Left renal cortex interstitium (tissue), 4 donors: ENCODE measurements around the gene HGD. TPM values are rescaled to one million over a fixed set of nuclear protein-coding genes. Genes with fewer than 3 reads are reported as not detected.
"Not testable (repeated sequence)": the region's sequence is repeated elsewhere in the genome, so short reads cannot be mapped to it uniquely, and the experiment has no call there.

Source experiments
- DNase-seq, 4 donors: peaks; one replicate each; pipeline ENCODE4 v3.0.0-alpha.2; 2013; ENCODE audit warnings: low read depth in 4 of 4, low spot score in 2 of 4, missing footprints in 1 of 4
- polyA plus RNA-seq, 4 donors: library from polyadenylated mRNA; unstranded; fragments of 120-200 nt; gene quantifications; one replicate each; pipeline ENCODE4 v1.2.1, GENCODE V29; 2013; ENCODE audit not compliant: insufficient read length in 4 of 4

The HGD gene, protein sequence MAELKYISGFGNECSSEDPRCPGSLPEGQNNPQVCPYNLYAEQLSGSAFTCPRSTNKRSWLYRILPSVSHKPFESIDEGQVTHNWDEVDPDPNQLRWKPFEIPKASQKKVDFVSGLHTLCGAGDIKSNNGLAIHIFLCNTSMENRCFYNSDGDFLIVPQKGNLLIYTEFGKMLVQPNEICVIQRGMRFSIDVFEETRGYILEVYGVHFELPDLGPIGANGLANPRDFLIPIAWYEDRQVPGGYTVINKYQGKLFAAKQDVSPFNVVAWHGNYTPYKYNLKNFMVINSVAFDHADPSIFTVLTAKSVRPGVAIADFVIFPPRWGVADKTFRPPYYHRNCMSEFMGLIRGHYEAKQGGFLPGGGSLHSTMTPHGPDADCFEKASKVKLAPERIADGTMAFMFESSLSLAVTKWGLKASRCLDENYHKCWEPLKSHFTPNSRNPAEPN
- 10 to 100 TPM; 48.3 to 91.7 (median 77.7) TPM for polyA plus RNA-seq

DNA sequence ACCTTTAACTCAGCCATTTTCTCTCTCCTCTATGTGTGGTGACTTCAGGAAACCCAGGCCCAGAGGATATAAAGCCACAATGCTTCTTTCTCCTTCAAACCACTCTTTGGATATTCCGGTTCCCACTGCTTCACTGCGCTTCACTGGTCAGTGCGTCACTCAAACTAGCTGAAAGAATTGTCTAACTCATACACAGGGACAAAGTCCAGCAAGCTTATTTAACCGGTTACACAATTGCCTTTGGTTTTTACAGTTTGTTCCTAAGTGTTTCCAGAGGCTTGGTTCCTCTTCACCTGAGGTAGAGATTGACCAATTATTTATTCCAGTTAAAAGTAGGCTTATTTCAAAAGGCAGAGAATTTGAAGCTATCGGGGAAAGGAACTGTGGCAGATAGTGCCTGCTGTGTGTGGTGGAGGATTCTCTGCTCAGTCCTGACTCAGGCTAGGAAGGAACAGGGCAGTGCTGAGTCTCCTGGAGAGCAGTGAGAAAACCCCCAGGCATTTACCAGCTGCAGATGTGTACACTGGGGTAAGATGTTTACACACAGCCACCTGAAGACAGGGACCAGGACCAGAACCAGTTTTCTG is at the start of gene HGD:
Gene HGD (minus strand): TSS at position 145 of the 587 bp plus-strand sequence. CDS start 128 bp downstream, at position 17.
- peak in 1 of 4 donors; percentile 31 for DNase-seq

DNA sequence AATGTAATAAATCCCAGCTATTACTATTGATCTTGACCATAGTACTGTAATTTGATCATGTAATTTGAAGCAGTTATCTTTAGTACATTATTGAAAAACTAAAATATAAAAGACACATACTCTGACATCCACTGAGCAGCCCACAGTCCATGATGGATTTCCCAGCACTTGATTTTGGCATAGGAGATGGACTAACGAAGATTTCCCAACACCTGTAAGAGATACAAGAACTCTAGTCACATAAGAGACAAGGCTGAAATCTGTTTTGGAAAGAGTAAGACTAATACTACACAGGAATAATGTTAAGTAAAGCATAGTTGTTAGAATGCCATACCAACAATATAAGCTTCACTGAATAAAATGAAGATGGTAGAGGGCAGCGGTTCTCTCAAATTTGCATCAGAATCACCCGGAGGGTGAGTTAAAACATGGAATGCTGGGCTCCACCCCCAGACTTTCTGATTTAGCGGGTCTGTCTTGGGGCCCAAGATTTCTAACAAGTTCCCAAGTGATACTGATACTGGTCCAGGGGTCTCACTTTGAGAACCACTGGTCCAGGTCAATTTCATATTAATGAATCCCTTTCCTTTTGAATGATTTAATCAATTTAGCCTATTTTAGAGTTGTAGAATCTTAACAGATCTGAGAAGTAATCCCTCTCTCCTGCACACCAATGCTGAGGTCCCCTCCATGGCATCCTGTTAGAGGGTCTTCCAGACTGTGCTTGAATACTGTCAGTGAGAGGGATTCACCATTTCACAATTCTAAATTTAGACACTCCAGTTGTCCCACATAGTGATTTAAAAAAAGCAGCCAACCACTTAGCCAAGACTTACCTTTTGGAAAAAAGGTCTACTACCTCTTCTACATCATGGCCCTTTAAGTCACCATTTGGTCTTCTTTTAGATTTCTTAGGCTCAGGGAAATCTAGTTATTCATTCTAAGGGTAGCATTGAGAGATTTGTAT is 48.8 kb upstream of the HGD start:
- DNase-seq, result no peak

DNA sequence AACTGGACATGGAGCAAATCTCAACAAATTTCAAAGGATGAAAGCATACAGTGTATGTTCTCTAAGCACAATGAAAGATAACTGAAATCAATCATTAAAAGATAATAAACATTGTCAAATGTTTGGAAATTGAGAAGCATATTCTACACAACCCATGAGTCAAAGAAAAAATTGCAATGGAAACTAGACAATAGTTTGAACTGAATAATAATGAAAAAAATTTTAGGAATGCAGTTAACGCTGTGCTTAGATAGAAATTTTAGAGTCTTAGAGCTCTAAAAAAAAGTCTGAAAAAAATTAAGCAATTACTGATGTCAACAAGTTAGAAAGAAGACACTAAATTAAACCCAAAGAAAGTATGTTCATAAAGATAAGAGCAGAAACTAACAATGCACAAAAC is 44.8 kb upstream of the HGD start:
- no peak for DNase-seq

DNA sequence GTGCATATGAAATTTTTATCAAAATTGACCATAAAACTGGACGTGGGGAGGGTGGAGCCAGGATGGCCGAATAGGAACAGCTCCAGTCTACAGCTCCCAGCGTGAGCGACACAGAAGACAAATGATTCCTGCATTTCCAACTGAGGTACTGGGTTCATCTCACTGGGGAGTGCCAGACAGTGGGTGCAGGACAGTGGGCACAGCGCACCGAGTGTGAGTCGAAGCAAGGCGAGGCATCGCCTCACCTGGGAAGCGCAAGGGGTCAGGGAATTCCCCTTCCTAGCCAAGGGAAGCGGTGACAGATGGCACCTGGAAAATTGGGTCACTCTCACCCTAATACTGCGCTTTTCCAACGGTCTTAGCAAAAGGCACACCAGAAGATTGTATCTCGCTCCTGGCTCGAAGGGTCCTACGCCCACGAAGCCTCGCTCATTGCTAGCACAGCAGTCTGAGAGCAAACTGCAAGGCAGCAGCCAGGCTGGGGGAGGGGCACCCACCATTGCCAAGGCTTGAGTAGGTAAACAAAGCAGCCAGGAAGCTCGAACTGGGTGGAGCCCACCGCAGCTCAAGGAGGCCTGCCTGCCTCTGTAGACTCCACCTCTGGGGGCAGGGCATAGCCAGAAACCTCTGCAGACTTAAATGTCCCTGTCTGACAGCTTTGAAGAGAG is 37.3 kb upstream of the HGD start:
- not testable (repeated sequence) for DNase-seq

DNA sequence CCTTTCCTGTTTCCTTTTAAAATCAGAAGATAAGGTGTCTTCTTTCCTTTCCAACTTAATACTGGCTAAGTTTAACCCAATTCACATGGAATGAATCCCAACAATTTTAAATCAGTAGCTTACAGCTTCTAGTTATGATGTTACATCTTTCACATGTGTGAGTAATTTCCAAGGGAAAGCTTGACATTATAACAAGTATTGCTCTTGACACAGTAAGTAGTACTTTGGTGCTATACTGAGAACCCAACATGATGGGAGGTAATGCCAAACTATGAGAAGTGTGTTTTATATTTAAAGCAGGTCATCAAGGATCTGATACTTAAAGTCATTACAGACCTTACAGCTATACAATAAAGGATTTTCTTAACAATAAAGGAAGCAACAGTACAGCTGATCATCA is 31.2 kb upstream of the HGD start:
- DNase-seq, result no peak

DNA sequence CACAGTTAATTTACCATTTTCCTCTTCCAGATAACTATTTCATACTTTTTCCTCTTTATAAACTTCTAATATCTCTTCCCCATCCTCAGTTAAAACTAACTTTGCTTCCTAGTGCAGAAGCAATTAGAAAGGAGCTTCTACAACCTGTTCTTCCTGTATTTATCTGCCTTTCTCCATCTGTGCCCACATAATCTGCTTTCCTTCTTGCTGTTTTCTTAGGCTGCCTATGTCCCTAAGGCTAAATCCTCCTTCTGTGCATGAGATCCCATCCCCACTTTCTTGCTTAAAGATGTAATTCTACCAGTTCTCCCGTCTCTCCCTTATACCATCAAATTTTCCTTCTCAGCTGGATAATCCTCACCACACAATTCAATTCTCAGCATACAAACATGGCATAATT is 28.3 kb upstream of the HGD start:
- no peak for DNase-seq

DNA sequence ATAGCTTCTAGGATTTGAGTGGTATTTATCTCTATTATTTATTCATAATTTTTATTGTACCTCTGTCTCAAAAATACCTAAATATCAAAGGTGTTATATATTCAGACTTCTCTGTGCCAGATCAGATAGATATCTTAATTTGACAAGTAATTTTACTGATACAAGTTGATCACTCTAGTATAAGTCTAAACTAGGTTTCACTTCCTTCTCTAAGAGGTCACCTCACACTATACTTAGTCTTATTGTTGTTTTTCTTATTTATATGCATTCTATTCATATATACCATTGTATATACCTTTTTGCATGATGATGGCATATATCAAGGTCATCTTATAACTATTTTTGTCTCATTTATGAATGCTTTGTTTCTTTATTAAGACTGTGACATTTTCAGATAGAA is 26.4 kb upstream of the HGD start:
- DNase-seq, result no peak

DNA sequence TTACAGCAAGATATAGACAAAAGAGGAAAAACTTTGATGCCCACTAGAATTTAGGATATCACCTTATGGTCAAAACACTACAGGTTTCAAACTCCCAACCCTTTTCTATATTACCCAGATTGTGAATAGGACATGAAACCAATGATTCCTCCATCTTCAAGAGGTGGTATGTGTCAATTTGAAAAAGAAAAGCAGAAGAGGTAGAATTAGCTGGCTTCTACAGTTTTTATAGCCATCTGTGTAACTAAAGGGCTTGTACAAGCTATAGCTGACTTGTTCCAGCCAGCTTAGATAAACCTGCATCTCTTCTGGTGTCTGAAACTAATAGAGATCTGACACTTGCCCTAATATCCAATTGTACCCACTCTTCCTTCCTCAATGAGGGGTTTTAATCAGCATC is 24.9 kb upstream of the HGD start:
- DNase-seq, result no peak

DNA sequence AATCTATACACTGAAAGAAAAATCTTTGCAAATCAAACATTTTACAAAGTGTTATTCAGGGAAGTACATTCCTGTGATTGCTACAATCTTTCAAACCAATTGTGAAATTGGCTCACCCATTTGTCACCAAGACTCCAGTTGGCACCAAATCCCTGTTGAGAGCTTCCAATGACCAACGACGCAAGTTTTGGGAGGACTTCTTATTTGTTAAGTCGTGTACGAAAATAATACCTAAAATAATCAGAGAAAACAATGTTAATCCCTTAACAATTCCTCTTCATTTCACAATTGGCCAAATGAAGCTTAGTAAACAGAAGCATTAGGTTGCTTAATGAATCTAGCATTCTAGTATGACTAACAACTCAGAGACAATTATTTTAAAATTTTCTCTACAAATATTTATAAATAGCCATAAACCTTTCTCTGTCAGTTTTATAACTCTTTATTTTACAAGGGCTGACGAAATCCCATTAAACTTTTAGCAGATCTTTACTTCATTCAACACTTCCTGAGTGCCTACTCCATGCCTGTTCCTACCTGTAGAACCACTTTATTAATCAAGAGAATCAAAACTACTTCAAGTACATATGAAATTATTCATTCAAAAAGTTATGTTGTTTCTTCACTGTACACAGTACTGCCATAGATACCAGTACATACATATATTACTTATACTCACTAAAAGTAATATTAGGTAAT is 24.0 kb upstream of the HGD start:
- no peak for DNase-seq

DNA sequence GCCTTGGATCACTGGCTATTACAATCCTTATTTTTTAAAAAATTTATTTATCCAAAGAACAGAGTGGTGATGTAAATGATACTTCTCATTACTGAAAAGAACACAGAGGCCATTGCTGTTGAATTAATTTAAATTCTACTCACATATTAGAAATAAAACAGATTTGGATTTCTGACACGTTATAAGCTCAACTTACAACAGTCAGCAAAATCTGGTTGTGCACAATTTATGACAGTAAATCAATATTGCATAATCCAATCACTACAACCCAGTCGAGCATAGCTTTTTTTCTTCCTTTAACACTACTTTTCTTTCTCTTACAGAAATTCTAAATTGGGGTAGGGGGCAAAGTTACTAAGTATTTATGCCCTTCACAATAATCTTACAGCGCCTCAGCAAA is 17.3 kb upstream of the HGD start:
- no peak for DNase-seq

DNA sequence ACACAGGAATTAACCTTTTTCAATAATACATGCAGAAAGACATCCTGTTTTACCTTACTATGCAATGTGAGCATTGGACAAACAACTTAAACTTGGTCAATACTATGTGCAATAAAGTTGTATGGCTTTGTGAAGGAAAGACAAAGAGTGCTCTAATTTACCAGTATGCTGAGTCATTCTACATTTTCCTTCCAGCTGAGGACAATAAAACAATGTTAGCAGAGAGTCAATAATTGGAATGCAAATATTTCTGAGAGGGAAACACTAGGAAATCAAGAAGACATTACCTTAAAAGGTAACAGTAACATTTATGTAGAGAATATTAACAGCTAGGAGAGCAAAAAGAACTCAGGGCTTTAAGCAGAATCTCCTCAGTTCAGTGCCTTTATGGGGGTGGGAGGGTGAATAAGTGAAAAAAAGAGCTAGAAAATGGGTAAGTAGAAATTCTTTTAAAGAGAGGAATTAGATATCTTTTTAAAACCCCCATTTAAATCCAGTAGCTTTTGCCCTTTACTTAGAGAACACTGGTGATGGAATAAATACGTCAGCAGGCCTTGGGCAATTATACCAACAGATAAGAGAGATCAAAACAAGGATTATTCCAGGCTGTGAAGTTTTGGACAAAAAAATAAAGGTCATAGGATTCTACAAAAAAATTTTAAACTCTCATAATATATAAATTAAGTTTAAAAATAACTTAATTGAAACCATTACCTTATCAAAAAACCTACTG is 11.6 kb upstream of the HGD start:
- DNase-seq, result no peak

DNA sequence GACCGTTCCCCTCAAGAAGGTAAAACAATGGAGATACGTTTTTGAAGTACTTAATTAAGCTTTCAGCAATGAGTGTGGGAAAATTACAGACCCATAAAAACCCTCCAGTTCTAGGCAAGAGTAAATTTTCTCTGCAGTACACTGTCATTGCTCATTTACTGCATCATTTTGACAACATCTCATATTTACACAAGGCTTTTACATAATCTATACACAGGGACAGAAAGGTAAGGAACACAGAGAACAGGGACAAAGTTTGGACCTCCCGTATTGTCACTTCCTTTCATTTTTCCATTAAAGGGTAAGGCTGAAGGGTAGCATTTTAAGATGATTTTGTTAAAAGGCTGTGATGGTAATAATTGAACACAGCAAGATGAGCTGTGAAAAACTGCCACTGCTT is 7.4 kb upstream of the HGD start:
- DNase-seq, result no peak

DNA sequence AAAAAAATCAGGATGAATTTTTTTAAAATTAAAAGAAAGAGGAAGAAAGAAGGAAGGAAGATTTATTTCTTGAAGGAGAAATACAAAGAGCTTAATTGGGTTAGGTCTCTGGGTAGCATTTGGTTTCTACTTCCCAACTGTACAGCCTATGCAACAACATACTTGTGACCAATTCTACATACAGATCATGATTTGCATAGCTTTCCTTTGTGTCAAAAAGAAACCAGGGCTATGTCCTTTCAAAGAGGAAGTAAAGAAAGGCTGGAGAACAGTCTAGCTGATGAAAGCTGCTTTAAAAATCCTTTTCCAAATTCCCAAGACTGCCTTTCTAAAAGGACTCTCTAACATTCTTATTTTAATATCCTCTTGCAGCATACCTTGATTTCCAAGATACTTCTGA is 6.1 kb upstream of the HGD start:
- DNase-seq, result no peak

DNA sequence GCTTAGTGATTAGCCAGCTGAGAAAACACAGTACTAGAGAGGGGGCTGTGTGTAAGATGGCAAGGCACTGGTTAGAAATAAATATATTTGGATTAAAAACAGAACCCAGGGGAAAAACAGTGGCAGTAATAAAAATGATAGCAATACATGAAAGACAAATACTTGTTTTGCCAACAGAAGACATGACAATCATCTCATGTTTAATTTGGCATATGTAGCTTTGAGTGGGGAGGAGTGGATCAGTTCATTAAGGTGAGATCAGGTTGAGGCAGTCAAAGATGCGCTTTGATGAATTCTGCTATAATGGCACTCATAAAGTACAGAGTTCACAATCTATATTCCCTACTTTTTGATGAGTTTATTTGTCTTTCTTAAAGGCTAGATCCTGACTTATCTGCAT is 3.4 kb upstream of the HGD start:
- DNase-seq, result no peak

DNA sequence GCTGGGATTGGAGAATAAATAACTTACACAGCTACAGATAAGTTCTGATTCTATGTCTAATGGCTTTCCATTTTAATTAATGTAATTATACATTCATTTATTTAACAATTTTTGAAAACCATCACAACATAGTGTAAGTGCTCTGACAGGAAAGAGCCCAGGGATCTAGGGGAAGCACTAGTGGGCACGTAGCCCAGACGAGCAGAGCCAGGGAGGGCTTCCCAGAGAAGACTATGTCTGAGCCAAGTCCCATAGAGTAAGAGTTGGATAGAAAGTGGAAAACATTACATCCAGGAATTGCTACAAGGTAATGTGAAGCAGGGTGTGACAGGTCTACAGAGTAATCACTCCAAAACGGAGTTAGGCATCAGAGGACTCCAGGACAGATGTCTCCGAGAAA is 2.9 kb upstream of the HGD start:
- no peak for DNase-seq

DNA sequence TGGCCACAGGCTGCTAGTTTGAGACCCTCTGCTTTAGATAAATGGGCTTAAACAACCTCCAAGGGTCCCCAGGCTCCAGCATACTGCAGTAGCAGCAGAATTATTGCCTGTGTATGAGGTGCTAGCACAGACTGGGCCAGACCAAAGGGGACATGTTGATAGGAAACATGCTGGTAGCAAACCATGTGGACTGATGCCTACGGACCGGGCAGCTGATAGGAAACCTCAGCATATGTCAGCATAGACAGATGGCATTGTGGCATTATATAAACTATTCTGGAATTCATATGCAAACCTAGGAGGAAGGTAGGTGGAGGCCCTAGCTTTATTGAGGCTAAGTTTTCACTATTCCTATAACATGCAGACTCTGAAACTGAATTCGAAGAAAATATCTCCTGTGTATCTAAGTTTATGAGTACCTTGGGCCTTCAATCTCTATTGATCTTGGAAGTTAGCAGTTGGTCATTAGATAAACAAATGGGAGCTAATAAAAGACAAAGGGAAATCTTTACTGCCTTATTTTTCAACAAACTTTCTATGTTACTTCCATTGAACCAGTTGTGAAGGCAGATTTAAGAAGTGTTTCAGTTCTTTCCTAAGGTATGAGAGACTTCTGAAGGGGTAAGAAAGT is 1.7 kb upstream of the HGD start:
- DNase-seq, result no peak

DNA sequence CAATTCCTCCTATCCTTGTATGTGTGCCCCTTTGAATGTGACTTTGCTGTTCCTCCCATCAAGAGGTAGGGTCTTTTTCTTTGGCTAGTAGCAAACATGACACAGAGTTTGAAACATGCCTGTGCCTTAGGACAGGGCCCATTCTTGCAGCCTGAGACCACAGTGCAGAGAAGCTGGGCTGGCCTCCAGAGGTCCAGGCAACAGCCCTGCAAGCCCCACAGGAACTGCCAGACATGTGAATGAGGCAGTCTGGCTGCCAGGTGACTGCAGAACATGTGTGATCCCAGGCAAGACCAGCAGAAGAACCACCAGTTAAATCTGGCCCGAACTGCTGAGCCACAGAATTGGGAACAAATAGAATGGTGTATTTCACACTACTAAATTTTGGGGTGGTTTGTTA is 1.2 kb upstream of the HGD start:
- no peak for DNase-seq

DNA sequence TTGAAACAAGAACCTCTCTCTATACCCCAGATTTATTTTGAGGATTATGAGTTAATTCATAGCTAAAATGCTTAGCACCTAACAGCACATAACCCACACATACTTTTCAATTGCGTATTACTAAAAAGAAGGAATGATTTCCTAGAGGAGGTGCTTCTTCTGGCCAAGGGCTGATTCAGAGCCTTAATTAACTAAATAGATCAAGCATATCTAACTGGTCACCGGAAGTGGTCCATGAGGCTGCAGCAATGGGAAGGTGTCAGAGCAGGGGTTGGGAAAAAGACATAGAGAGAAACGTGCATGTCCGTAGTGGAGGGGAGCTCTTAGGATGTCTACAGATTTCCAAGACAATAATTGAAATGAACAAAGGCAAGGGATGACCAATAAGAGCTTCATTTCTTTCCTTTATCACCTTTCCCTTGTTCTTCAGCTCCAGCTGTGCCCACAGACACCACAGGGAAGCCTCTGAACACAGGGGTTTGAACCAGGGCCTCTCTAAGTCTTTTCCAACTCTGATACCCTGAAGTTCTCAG is 467 bp downstream of the HGD start:
- DNase-seq, result no peak

DNA sequence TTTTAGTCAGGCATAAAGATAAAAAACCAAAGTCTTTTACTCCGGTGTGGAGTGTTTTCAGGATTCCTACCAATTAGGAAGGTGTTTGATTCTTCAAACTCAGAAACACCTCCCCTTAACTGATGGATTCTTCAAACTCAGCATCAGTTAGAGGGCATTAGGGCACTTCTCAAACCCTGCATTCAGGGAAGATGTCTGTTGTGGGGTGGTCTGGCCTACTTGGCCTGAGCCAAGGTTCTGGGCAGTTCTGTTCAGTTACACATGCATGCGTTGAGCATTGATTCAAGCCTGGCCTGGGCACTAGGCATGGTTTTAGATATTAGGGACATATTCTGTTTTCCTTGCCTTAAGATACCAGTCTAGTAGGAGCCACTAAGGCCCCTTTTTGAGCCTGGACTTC is 1.0 kb downstream of the HGD start:
- DNase-seq, result no peak
